Heart left ventricle (tissue), 16 donors: ENCODE results near the gene GALNT18. TPM values are rescaled to one million over a fixed set of nuclear protein-coding genes. Genes with fewer than 3 reads are reported as not detected.

Experiments
- ATAC-seq, 4 donors: fragments of 200-7000 bp; cut with Tn5 transposase; one replicate each; pipeline ENCODE4 v1.9.1; 2020 to 2022; ENCODE audit warnings: moderate library complexity in 4 of 4, mild to moderate bottlenecking in 3 of 4, moderate number of reproducible peaks in 1 of 4
- DNase-seq, 5 donors: peaks; one replicate each; pipeline ENCODE4 v3.0.0-alpha.2; 2020
- H3K27ac ChIP-seq, 12 donors: fragments of 200-600 bp; sonication (generic) in 4 of 12; one replicate each; pipeline versions ENCODE4 v1.5.0 to v1.8.0; 2016 to 2022; ENCODE audit warnings: mild to moderate bottlenecking in 2 of 12
- H3K27me3 ChIP-seq, 9 donors: fragments of 200-600 bp; sonication (generic) in 2 of 9; one replicate each; pipeline versions ENCODE4 v1.5.1 to v1.8.0; 2016 to 2022; ENCODE audit warnings: mild to moderate bottlenecking in 3 of 9
- H3K36me3 ChIP-seq, 9 donors: fragments of 200-600 bp; sonication (generic) in 2 of 9; one replicate each; pipeline versions ENCODE4 v1.5.0 to v1.8.0; 2018 to 2022; ENCODE audit warnings: mild to moderate bottlenecking in 2 of 9
- H3K4me1 ChIP-seq, 12 donors: fragments of 200-600 bp; sonication (generic) in 4 of 12; one replicate each; pipeline versions ENCODE4 v1.5.0 to v1.8.0; 2016 to 2022; ENCODE audit warnings: mild to moderate bottlenecking in 3 of 12
- H3K4me3 ChIP-seq, 12 donors: fragments of 200-600 bp; sonication (generic) in 4 of 12; one replicate each; pipeline versions ENCODE4 v1.5.0 to v1.8.0; 2017 to 2022; ENCODE audit warnings: mild to moderate bottlenecking in 9 of 12, moderate library complexity in 4 of 12
- H3K9me3 ChIP-seq, 12 donors: fragments of 200-600 bp; sonication (generic) in 4 of 12; one replicate each; pipeline versions ENCODE4 v1.5.0 to v1.8.0; 2016 to 2022; ENCODE audit warnings: mild to moderate bottlenecking in 1 of 12
- CTCF ChIP-seq, 12 donors: fragments of 200-600 bp; sonication (generic) in 4 of 12; IDR thresholded peaks; one replicate each; pipeline versions ENCODE4 v1.5.0 to v1.8.0; 2018 to 2022; ENCODE audit warnings: antibody characterized with exemption in 12 of 12, mild to moderate bottlenecking in 5 of 12
- POLR2A ChIP-seq, 2 donors: fragments of 450-650 bp; IDR thresholded peaks; one replicate each; pipeline ENCODE4 v1.6.1; 2017; ENCODE audit warnings: antibody characterized with exemption in 2 of 2, mild to moderate bottlenecking in 2 of 2, moderate library complexity in 2 of 2
- WGBS, 4 donors: extraction: QIAGEN DNeasy Blood & Tissue Kit in 2 of 4; methylation state at CpG; one replicate each; pipeline versions ENCODE4 v1.1.5 to v1.1.7; 2013 to 2018; 5-methylcytosine and 5-hydroxymethylcytosine counted together
- intact Hi-C, 10 donors: fragments of 100-400 bp; cut with DNase I; formaldehyde crosslinking; loops; one replicate each; pipeline versions ENCODE4 v1.11.1 to v1.14.2; 2022
- polyA plus RNA-seq, 2 donors: library from polyadenylated mRNA; stranded (reverse); fragments of 200-250 nt; gene quantifications; one replicate each; pipeline ENCODE4 v1.2.3, GENCODE V29; 2013
- total RNA-seq, 9 donors: library from RNA; depleted of rRNA in 2 of 9; stranded (reverse); fragments of >200 nt in 2 of 9; fragmentation: NEBNext Ultra II Directional in 3 of 9; extraction: Animal tissue kit (Norgen Biotek cat#: 25700) in 3 of 9; gene quantifications; one replicate each; pipeline versions ENCODE4 v1.1.0 to v1.2.4, GENCODE V29; 2016 to 2023
- donor health status: ischemic (EF 13 %, LVEDD 7.1; RV severe dilation, severe dysfunction).
- donor health status: healthy with polysubstance abuse.
- donor health status: DM: no; HTN: yes; CAD: no.
- donor health status: DM: no; HTN: no; CAD: no.
- donor health status: ischemic (EF 25% LVEDD 6.9; RV normal size, moderate dysfunction).
- donor health status: ischemic (EF 25% LVEDD 5.7; RV mildly dilated, moderate dysfunction).
- donor health status: healthy.
- donor health status: DM: yes; HTN: yes; CAD: no.
- donor health status: ischemic (EF 35%, LVEDD 5.7; RV mildly dilated, moderate dysfunction).
- donor health status: nonischemic (EF 11% LVEDD 7.7; RV severe dilation, severe dysfunction).
- donor health status: DM: yes; HTN: yes; CAD: no.
- donor health status: PGD.
- donor health status: ischemic (EF 29% LVEDD 5.4; RV normal size, mild dysfunction).
- donor health status: nonischemic (EF 23%, LVEDD 6.1; RV moderate dilation, normal function).

The GALNT18 gene
- total and polyA plus RNA-seq, 11 donors, result 9.0 to 31.8 (median 17.3) TPM

- no peak for TF ChIP-seq POLR2A (IDR thresholded peaks at IDR 0.05)
- TF ChIP-seq CTCF (IDR thresholded peaks at IDR 0.05), result no peak
- no peaks in the 10 kb centered on the region for H3K36me3 ChIP-seq
- peaks cover 0 to 35% (median 26%) of the 10 kb centered on the region in 12 donors for H3K4me1 ChIP-seq
- intact Hi-C loops, result no loop called here
- peak overlapping the region in 11 of 12 donors; percentile 44 to 85 (median 74) for H3K27ac ChIP-seq
- 62 to 77% (median 66%) methylated on average over 2 of the region's 2 CpGs for WGBS, 4 donors
- ATAC-seq (peak in 1 of 4 donors; percentile 36), DNase-seq (no peak)
- H3K9me3 ChIP-seq, result no peaks in the 10 kb centered on the region
- no peaks in the 10 kb centered on the region for H3K27me3 ChIP-seq
- no peak overlapping the region for H3K4me3 ChIP-seq
These were observed 377.2 kb downstream of the GALNT18 start for GRCh38 chr11:11244470-11245080.

GRCh38 chr11:11243590-11244469 lies 378.0 kb downstream of the GALNT18 start:
- intact Hi-C loops, result no loop called here
- 32 to 46% (median 41%) methylated on average over 8 to 9 of the region's 9 CpGs for WGBS, 4 donors

GRCh38 chr11:11243209-11243589 lies 378.6 kb downstream of the GALNT18 start:
- no peaks in the 10 kb centered on the region for H3K36me3 ChIP-seq
- TF ChIP-seq POLR2A (IDR thresholded peaks at IDR 0.05), result no peak
- TF ChIP-seq CTCF (IDR thresholded peaks at IDR 0.05), result no peak
- no peak overlapping the region for H3K4me3 ChIP-seq
- H3K27me3 ChIP-seq, result no peaks in the 10 kb centered on the region
- peaks cover 0 to 35% (median 26%) of the 10 kb centered on the region in 12 donors for H3K4me1 ChIP-seq
- intact Hi-C loops, result no loop called here
- no peaks in the 10 kb centered on the region for H3K9me3 ChIP-seq
- ATAC-seq (peak in 3 of 4 donors; percentile 21 to 63 (median 47)), DNase-seq (peak in 1 of 5 donors; percentile 42)
- WGBS, 4 donors, result 42 to 69% (median 56%) methylated on average over 6 of the region's 6 CpGs
- H3K27ac ChIP-seq, result peak overlapping the region; percentile 2 to 85 (median 74)

More at GRCh38 chr11:11243590-11244469, 378.0 kb downstream of the GALNT18 start:
- Histone ChIP-seq H3K4me1 (peaks cover 0 to 35% (median 26%) of the 10 kb centered on the region in 12 donors), H3K36me3 (no peaks in the 10 kb centered on the region), H3K9me3 (no peaks in the 10 kb centered on the region), H3K27me3 (no peaks in the 10 kb centered on the region), H3K27ac (peak overlapping the region; percentile 2 to 85 (median 74)), H3K4me3 (no peak overlapping the region)
- ATAC-seq (peak; percentile 67 to 88 (median 71)), DNase-seq (peak; percentile 56 to 67 (median 59))
- TF ChIP-seq CTCF (IDR thresholded peaks at IDR 0.05) (no peak), POLR2A (IDR thresholded peaks at IDR 0.05) (peak in 1 of 2 donors; percentile 45)

- H3K4me1 ChIP-seq, result peaks cover 0 to 41% (median 26%) of the 10 kb centered on the region in 12 donors
- no peak overlapping the region for H3K4me3 ChIP-seq
- H3K9me3 ChIP-seq, result no peaks in the 10 kb centered on the region
- no peak overlapping the region for H3K27ac ChIP-seq
- DNase-seq (no peak), ATAC-seq (no peak)
- TF ChIP-seq POLR2A (IDR thresholded peaks at IDR 0.05), result no peak
- TF ChIP-seq CTCF (IDR thresholded peaks at IDR 0.05), result no peak
- WGBS, 4 donors, result 89 to 96% (median 93%) methylated on average over 2 of the region's 2 CpGs
- no peaks in the 10 kb centered on the region for H3K36me3 ChIP-seq
- intact Hi-C loops, result no loop called here
- H3K27me3 ChIP-seq, result no peaks in the 10 kb centered on the region
These were observed 380.5 kb downstream of the GALNT18 start for GRCh38 chr11:11241284-11241683.
